GM12892 (cell line): ENCODE data around the gene TRIM59.

Experiments
- DNase-seq: peaks from one replicate; pipeline ENCODE4 v3.0.0; 2011; ENCODE audit not compliant: insufficient read length
- FAIRE-seq: peaks from 2 replicates; lab custom pipeline; 2011; peaks lifted over from hg19 to GRCh38; lab: Jason Lieb, UNC
- POLR2A ChIP-seq: IDR thresholded peaks from 2 replicates; pipeline ENCODE4 v1.6.1; 2011; ENCODE audit warnings: low read depth, low read length, control low read depth
- POLR2AphosphoS5 ChIP-seq: IDR thresholded peaks from 2 replicates; pipeline ENCODE4 v1.6.1; 2011; ENCODE audit warnings: low read depth, low read length, control low read depth
- TAF1 ChIP-seq: IDR thresholded peaks from 2 replicates; pipeline ENCODE4 v1.6.1; 2011; ENCODE audit warnings: low read depth, mild to moderate bottlenecking, control low read depth, low read length, borderline replicate concordance

Gene TRIM59

DNA sequence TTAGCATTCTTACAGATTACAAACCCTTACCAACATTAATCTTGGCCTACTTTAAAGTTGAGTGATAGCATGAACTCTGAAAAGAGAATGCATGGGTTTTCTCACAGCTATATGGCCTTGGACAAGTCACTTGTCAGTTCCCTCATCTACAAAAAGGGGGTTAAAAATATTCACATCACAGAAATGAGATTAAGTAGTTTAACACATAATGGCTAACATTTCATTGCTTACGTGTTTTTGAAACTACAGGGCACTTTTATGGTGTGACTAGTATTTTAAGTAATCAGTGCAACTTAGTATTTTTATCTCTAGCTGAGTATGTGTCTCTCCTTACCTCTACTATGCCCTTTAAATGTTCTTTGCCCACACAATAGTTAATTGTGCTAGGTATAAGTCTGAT is 13.8 kb downstream of the TRIM59 start:
- TF ChIP-seq POLR2A (no peak; the same call in 1 of the 2 replicates), POLR2AphosphoS5 (no peak), TAF1 (no peak)
- no peak for DNase-seq
- no peak for FAIRE-seq

DNA sequence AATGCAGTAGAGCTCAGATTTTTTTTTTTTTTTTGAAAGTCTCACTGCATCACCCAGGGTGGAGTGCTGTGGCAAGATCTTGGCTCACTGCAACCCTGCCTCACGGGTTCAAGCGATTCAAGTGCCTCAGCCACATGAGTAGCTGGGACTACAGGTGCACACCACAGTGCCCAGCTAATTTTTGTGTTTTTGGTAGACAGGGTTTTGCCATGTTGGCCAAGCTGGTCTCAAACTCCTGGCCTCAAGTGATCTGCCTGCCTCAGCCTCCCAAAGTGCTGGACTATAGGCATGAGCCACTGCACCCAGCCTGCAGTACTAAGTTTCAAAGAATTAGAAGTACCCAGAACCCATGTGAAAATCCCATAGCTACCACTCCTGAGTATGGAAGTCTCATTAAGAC is 14.5 kb downstream of the TRIM59 start:
- TF ChIP-seq POLR2AphosphoS5 (no peak), POLR2A (peak; percentile 36; the same call in 1 of the 2 replicates), TAF1 (no peak)
- no peak for FAIRE-seq
- DNase-seq = no peak

DNA sequence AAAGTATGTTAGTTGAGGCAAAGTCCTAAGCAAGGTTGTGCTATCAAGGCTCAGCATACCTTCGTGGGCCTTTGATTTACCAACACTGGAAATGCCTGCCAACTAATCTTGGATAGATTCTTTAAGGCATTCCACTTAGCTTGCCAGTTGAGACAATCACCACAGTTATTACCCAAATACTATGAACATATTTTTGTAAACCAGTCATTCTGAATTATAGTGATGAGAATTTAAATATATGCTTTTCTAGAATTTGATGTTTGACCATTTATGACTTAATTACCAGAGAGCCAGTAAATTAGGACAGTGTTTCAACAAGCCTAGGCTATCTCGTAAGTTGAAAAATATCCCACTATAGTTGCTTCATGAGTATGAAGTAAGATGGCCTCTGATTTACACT is 15.5 kb downstream of the TRIM59 start:
- no peak for DNase-seq
- no peak for FAIRE-seq
- TF ChIP-seq POLR2A (no peak), TAF1 (no peak), POLR2AphosphoS5 (no peak)

DNA sequence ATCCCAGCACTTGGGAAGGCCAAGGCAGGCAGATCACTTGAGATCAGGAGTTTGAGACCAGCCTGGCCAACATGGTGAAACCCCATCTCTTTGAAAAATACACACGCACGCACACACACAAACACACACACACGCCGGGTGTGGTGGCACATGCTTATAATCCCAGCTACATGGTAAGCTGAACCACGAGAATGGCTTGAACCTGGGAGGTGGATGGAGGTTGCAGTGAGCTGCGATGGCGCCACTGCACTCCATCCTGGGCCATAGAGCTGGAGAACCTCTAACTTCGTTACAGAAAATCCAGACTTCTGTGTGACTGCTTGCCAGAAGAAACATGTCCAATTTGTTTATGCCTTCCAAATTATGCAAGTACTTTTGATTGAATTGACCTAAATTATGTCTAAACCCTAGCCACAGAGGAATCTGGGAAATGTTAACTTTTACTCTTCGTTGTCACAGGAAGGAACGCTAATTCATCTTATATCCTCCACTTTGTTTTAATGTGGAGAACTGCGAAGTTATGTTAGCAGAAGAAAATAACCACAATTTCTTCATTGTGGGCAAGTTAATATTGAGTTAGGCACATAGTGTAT is 21.7 kb downstream of the TRIM59 start:
- FAIRE-seq = no peak
- no peak for DNase-seq
- TF ChIP-seq POLR2A (no peak), TAF1 (no peak), POLR2AphosphoS5 (0 out of 2 replicates have a peak, but pooled peaks have one; percentile 36)

DNA sequence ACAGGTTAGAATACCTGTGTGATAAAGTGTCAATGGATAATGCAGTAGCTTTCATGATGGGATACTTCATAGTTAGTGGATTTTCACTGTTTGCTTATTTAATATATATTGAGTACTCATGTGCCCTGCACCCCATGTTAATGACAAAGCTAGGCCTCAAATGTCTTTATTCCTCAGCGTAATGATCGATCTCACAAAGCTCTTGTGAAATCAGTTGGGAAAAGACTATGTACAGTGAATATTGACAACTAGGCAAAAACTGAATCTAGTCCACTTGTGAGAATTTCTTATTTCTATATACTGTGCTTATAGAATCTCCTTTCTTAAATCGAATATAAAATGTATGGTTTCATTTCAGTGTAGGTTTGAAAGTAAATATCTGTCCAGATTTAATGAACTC is 32.3 kb downstream of the TRIM59 start:
- DNase-seq (no peak), FAIRE-seq (no peak)
- TF ChIP-seq POLR2A (no peak), TAF1 (no peak), POLR2AphosphoS5 (no peak)

DNA sequence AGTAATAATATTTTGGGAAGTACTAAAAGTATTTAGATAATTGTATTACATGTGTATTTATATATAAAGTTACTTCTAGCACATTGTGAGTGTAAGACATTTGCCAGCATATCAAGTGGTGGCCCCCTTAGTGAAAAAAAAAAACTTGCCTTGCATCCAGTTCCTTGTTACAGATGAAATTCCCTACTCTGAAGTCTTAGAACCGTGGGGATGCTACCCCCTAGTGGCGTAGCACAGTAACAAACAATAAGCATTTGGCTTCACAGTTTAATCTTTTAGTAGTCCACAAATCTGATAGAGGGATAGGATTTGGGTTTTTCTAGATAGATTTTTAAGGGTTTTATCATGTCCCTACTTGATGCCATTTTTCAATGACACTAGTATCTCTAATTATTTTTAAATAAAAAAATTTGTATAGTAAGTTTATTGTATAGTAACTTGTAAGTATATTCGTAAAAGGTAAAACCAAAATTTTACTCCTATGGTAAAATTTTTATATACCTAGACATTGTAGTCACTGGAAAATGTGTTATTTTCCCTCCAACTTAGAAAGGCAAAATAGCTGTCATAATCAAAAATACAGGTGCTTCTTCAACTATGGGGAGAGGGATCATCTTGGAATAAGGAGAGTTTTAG is 35.9 kb downstream of the TRIM59 start:
- peak; percentile 33 for FAIRE-seq
- no peak for DNase-seq
- no peak for TF ChIP-seq POLR2A
- no peak for TF ChIP-seq TAF1
- no peak for TF ChIP-seq POLR2AphosphoS5

DNA sequence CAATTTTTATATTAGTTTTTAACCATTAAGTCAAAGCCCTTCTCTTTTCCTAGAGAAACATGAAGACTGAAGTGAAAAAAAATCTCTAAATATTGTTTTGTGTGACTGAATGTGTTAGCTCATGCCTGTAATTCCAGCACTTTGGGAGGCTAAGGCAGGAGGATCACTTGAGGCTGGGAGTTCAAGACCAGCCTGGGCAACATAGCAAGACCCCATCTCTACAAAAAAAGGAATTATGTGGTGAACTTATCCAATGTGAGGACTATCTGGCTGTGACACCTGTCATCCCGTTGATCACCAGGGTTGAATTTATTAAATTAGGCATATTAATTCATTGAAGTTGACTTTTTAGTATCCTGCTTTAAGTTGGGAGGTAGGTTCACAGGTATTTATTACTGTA is 37.1 kb downstream of the TRIM59 start:
- no peak for DNase-seq
- no peak for FAIRE-seq

DNA sequence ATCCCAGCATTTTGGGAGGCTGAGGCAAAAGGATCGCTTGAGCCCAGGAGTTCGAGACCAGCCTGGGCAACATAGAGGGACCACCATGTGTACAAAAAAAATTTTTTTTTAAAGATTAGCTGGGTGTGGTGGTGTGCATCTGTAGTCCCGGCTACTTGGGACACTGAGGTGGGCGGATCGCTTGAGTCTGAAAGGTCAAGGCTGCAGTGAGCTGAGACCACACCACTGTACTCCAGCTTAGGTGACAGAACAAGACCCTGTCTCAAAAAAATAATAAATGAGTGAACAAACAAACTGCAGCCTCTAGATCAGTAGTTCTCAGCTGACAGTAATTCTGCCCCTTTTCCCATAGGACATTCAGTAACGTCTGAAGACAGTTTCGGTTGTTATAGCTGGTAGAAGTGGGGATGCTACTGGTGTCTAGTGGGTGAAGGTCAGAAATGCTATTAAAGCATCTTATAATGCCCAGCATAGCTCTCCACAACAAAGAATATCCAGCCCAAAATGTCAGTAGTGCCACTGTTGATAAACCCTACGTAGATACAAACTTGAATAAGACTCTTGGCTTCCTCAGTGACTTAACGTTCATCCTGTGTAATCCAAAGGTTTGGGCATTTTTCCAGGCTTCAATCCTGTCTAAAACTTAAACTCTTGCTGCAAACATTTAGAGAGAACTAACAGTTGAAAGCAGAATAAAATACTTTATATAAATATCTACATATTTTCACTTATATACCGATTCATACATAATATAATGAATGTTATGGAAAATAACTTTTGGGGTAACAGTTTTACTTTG is 39.6 kb downstream of the TRIM59 start:
- no peak for DNase-seq
- TF ChIP-seq POLR2A (0 out of 2 replicates have a peak, but pooled peaks have one; percentile 31), TAF1 (no peak), POLR2AphosphoS5 (no peak; the same call in 1 of the 2 replicates)
- no peak for FAIRE-seq

More for the DNA sequence above, 37.1 kb downstream of the TRIM59 start:
- TF ChIP-seq POLR2AphosphoS5 (no peak), TAF1 (no peak), POLR2A (no peak)

DNA sequence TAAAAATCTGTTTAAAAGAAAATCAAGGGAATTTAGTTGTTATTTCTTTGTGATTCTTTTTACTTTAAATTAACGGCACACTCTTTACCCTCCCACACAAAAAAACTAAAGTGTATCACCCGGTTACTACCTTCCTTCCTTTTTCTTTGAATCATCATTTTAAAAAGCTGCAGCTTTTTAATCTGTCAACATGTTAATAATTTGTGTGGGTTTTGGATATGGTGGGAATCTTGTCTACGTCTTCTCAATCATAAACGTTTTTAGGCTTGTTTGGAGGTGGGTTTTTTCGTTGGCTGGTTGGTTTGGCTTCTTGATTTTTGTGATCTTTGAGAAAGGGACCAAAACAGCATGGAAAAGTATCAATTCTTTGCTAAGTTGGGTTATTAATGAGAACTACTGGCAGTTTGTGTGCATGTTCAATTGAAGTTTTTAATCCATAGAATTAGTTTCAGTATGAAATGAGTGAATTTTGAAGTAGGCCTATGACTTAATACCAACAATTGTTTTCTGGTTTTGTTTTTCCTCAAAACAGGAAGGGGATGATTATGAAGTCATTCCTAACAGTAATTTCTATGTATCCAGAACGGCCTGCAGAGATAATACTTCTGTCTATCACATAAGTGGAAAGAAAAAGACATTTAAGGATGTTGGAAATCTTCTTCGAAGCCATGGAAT is 45.7 kb downstream of the TRIM59 start:
- DNase-seq (no peak), FAIRE-seq (no peak)
- TF ChIP-seq TAF1 = no peak
- no peak for TF ChIP-seq POLR2A
- TF ChIP-seq POLR2AphosphoS5 = no peak

DNA sequence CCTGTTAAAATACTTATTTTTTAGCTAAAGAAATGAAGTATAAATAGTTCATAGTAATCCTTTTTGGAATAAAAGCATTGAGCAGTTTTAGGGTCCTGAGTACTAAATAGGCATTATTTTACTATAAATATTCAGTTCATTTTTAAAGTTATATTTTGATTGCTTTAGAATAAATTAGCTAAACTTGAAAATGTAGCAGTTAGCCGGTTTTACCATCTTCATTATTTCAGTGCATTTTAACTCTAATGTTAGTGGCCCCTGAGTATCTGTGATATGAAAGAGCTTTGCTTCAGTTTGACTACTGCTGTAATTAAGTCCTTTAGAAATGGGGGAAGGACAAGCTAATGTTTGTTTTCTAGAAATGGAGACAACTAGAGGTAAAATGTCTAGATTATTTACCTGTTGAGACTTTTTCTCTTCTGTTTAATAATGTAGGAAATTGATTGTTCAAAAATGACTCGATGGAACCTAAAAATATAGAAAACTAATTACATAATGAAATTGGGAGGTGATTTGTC is 46.5 kb downstream of the TRIM59 start:
- no peak for TF ChIP-seq POLR2AphosphoS5
- TF ChIP-seq POLR2A = no peak
- TF ChIP-seq TAF1 = no peak
- no peak for FAIRE-seq
- DNase-seq = no peak

DNA sequence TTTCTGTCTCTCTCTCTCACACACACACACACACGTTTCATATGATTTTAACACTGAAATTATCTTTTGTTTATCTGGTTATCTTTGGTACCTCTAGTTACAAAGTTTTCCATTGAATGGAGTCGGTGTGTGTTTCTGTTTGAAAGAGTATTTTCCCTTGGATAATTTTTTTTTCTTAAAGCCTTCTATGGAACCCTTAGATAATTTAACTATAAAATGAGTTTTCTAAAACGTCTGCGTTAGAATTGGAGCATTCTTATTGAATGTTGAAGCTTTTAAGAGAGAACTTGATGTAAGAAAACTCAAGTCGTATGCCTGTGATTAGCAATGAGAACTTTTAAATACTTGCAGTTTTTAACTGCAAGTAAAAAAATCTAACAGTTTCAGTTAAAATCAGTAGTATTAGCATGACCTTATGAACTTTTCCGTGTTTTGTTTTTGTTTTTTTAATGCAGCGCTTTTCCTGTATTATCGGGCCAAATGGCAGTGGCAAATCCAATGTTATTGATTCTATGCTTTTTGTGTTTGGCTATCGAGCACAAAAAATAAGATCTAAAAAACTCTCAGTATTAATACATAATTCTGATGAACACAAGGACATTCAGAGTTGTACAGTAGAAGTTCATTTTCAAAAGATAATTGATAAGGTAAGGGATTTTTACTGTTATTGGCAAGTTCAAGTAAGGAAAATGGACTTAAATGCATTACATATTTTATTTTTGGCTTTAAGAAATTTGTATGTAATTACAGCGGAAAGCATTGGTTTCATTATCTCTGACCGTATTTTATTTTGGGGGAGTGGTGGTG is 47.2 kb downstream of the TRIM59 start:
- TF ChIP-seq POLR2AphosphoS5 (no peak), TAF1 (no peak), POLR2A (no peak)
- no peak for FAIRE-seq
- no peak for DNase-seq
